HG02840 (cell line): ENCODE measurements around the gene MAP1LC3B.
A peak's percentile ranks its signal among the peaks of the same experiment; 100 is the strongest.

Experiments
- ATAC-seq: cut with Tn5 transposase; IDR thresholded peaks from one replicate; pipeline ENCODE4 v1.9.1; 2021; ENCODE audit warnings: mild to moderate bottlenecking, moderate library complexity, moderate number of reproducible peaks; ENCODE audit not compliant: unreplicated experiment, low FRiP score

The MAP1LC3B gene

GRCh38 chr16:87391950-87392820 lies at the start of gene MAP1LC3B:
MAP1LC3B (plus strand) TSS chr16:87392336; CDS start chr16:87392428, 92 bp downstream.
- ATAC-seq: peak; percentile 56

- ATAC-seq: no peak
Measured at GRCh38 chr16:87342504-87342903, 49.6 kb upstream of the MAP1LC3B start.

GRCh38 chr16:87342978-87343752 lies 49.0 kb upstream of the MAP1LC3B start:
- ATAC-seq: no peak

GRCh38 chr16:87343753-87344050 lies 48.4 kb upstream of the MAP1LC3B start:
- no peak for ATAC-seq

GRCh38 chr16:87344165-87344930 lies 47.8 kb upstream of the MAP1LC3B start:
- no peak for ATAC-seq

GRCh38 chr16:87344931-87345631 lies 47.1 kb upstream of the MAP1LC3B start:
- no peak for ATAC-seq

- no peak for ATAC-seq
Measured at GRCh38 chr16:87345726-87346424, 46.3 kb upstream of the MAP1LC3B start.

- no peak for ATAC-seq
Measured at GRCh38 chr16:87346517-87347060, 45.5 kb upstream of the MAP1LC3B start.

GRCh38 chr16:87347932-87348615 lies 44.1 kb upstream of the MAP1LC3B start:
- no peak for ATAC-seq

GRCh38 chr16:87348616-87349157 lies 43.4 kb upstream of the MAP1LC3B start:
- ATAC-seq: no peak

GRCh38 chr16:87350031-87350430 lies 42.1 kb upstream of the MAP1LC3B start:
- ATAC-seq: no peak

GRCh38 chr16:87350681-87351319 lies 41.3 kb upstream of the MAP1LC3B start:
- ATAC-seq: no peak

- ATAC-seq: no peak
Measured at GRCh38 chr16:87351320-87351698, 40.8 kb upstream of the MAP1LC3B start.

GRCh38 chr16:87352818-87353217 lies 39.3 kb upstream of the MAP1LC3B start:
- no peak for ATAC-seq

- ATAC-seq: no peak
Measured at GRCh38 chr16:87353613-87354012, 38.5 kb upstream of the MAP1LC3B start.

- no peak for ATAC-seq
Measured at GRCh38 chr16:87356491-87356853, 35.7 kb upstream of the MAP1LC3B start.

- ATAC-seq: no peak
Measured at GRCh38 chr16:87358250-87358649, 33.9 kb upstream of the MAP1LC3B start.

- no peak for ATAC-seq
Measured at GRCh38 chr16:87358696-87359095, 33.4 kb upstream of the MAP1LC3B start.
